SK-N-DZ (cell line): Measurements from ENCODE around the gene TNFRSF11A.

Experiments
- DNase-seq: peaks from one replicate; pipeline ENCODE4 v3.0.0-alpha.2; 2015; ENCODE audit warnings: low spot score

Gene TNFRSF11A

DNA sequence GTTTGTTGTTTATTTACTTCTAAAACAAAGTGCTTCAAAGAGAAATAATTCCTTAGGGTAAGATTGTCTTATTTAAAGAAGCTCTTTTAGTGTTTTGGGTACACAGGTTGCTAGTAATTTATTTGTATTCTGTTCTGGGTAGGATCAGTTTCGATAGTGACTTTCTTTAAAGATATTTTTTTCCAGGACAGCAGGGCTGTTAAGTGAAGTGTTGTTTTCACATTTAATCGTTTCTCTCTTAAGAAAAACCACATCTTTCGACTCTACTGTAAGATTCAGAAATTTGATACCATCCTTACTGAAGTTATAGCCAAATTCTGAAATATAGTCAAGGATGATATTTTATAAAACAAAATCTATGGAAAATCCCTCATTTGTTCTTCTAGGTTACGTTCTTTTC, 17.8 kb downstream of the TNFRSF11A start:
- DNase-seq: no peak

DNA sequence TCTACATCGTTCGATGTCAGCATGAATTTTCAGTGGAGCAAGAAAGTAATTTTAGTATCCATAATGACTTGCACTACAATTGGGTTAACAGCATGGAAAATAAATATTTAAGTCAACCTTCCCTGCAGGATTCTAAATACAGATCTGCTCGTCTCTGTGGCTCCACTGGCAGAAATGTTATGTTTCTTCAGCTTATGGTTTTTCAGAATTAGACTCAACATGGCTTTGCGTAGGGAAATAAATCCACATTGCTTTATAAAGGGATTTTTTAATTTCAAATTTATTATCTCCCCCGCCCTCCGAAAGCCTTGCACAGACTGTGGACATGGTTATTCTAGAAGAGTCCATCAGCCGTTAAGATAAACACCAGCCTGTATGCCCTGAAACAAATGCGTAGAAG, 18.2 kb downstream of the TNFRSF11A start:
- no peak for DNase-seq

DNA sequence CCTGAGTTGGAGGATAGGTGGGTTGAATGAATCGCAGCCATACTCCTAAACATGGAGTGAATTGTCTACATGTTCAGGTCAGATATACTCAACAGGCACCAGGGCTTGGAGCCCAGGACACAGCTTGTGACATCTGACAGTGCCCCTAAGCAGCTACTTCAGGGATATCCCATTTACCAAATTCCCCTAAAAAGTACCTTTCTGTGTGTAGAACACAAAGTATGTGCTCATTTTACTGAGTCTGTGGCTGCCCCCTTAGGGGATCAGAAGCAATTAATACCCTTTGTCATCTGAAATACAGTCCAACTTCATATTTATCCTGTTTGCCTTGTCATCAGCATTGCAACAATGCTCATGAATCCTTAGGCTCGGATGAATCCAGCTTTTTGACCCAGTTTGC, 20.8 kb downstream of the TNFRSF11A start:
- DNase-seq: no peak

DNA sequence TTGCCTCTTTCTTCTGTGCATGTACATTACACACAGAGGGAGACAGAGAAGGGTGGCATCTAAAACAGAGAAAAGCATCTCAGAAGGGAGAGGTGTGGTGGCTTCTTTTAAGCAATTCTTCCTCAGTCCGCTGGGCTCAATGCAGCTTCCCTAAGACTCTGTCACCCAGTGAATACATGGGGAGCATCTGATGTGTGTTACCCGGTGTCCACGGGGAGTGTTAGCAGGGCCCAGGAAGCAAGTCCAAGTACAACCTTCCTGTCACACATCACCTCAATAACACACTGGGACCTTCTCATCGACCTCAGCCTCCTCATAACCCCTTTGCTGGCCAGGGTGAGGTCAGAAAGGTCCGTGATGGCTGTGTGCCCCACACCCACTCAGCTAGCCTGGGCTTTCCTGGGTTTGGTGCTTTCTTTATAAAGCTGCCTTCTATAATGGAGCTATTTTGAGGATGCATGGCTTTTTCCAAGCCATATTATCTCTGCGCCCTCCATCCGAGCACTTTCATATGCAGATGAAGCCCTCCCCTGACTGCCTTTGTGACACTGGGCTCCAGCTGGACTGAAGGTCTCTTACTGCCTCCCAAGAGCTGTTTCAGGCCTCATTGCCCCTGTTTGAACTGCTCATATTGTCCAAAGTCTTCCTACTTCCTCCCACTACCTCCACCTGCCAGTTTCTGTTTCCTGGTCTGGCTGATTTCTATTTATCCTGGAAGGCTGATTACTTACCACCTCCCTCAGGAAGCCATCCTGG, 21.4 kb downstream of the TNFRSF11A start:
- no peak for DNase-seq

- no peak for DNase-seq
Observed at GRCh38 chr18:62347089-62347506, 22.0 kb downstream of the TNFRSF11A start.

DNA sequence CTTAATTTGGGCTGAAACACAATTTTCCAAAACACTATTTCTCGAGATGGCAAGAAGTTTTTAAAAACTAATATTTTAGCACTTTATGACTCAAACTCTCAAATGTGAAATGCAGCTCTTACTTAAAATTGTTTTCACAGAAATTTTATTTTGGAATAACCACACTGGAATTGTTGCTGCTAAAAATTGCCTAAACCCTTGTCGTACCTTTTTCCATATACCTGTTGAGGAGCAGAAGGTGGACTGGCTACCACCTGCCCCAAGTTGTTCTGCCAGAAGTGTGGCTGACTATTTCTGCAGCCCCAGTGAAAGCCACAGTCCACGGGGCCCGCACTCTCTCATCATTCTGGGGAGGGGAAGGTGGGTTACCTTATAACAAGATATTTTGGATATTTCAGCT, 23.4 kb downstream of the TNFRSF11A start:
- no peak for DNase-seq

GRCh38 chr18:62353170-62353569, 28.1 kb downstream of the TNFRSF11A start:
- no peak for DNase-seq

DNA sequence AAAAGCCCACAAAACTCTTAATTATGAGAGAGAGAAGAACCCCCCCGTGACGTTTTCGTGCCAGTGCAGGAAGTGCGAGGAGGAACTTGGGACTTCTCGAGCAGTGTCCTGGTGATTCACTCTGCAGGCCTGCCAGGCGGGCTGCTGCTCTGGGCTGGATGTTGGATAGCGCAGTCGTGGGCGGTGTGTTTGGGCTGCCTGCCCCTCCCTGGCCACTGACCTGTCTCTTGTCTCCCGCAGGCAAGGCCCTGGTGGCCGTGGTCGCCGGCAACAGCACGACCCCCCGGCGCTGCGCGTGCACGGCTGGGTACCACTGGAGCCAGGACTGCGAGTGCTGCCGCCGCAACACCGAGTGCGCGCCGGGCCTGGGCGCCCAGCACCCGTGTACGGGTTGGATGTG, 29.0 kb downstream of the TNFRSF11A start:
- DNase-seq: no peak

DNA sequence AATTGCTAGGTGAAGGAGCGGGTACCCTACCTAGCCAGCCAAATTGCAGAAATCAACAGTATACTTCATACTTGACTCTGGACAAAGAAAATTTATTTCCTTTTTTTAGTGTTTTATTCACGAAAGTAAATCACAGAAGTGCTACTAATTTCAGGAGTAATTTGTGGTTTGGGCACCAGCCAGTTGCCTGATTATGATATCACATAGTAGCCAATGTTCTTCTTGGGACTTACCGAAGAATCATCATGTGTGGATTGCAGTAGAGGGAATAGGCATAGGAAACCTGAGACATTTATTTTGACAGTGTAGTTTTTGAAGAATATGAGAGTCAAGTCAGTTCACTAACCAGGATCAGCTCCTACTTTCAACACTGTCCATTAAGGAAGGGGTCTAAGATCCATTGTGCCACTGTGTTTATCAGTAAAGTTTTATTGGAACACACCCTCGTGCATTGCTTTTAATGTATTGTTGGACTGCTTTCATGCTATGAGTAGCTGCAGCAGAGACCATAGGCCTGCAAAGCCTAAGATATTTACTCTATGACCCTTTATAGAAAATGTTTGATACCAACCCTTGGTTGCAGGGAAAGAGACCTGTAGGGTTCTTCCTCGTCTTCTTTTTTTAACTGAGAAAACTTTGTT, 32.1 kb downstream of the TNFRSF11A start:
- DNase-seq: no peak

GRCh38 chr18:62360805-62361204, 35.7 kb downstream of the TNFRSF11A start:
- DNase-seq: no peak

- DNase-seq: no peak
Observed at GRCh38 chr18:62361288-62361687, 36.2 kb downstream of the TNFRSF11A start.

GRCh38 chr18:62364558-62364957, 39.4 kb downstream of the TNFRSF11A start:
- DNase-seq: no peak

- no peak for DNase-seq
Observed at GRCh38 chr18:62365420-62365819, 40.3 kb downstream of the TNFRSF11A start.

DNA sequence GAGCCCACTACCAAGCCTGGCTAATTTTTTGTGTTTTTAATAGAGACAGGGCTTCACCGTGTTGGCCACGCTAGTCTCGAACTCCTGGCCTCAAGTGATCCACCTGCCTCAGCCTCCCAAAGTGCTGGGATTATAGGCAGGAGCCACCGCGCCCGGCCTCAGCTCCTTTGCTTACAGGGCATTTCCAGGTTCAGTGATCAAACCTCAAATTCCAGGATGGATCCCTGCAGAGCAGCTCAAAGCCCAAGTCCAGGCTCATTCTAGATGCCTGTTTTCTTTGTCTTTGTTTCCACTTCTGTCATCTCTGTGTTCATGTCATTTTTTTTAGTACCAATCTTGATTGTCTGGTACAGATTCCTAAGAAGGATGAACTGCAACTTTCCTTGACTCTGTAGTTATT, 41.9 kb downstream of the TNFRSF11A start:
- DNase-seq: no peak

GRCh38 chr18:62368100-62368499, 43.0 kb downstream of the TNFRSF11A start:
- DNase-seq: no peak

DNA sequence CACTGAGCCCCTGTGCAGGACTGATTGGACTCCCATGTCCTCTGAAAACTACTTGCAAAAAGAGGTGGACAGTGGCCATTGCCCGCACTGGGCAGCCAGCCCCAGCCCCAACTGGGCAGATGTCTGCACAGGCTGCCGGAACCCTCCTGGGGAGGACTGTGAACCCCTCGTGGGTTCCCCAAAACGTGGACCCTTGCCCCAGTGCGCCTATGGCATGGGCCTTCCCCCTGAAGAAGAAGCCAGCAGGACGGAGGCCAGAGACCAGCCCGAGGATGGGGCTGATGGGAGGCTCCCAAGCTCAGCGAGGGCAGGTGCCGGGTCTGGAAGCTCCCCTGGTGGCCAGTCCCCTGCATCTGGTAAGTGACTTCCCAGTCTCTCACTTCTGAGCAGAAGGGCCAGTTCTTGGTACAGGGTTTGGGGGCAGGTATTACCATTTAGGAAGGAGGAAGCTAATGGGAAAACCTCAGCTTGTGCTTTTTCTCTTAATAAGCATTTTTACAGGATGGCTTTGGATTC, 44.1 kb downstream of the TNFRSF11A start:
- no peak for DNase-seq

- no peak for DNase-seq
Observed at GRCh38 chr18:62370366-62370765, 45.3 kb downstream of the TNFRSF11A start.

- no peak for DNase-seq
Observed at GRCh38 chr18:62371436-62371835, 46.3 kb downstream of the TNFRSF11A start.

GRCh38 chr18:62372156-62372555, 47.0 kb downstream of the TNFRSF11A start:
- DNase-seq: no peak

DNA sequence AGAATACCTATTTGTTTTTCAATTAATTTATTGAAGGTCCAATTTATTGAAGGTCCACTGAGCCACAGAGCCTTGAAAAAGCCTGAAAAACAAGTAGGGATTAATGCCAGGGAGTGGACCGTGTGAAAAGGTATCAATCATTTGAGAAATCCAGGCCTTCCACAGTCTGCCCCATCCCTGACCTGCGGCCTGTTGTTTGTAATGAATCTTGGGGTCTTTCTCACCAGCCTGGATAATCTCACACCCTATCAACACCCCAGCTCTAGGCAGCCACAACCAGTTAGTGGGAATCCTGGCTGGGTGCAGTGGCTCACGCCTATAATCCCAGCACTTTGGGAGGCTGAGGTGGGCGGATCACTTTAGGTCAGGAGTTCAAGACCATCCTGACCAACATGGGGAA, 47.8 kb downstream of the TNFRSF11A start:
- no peak for DNase-seq

DNA sequence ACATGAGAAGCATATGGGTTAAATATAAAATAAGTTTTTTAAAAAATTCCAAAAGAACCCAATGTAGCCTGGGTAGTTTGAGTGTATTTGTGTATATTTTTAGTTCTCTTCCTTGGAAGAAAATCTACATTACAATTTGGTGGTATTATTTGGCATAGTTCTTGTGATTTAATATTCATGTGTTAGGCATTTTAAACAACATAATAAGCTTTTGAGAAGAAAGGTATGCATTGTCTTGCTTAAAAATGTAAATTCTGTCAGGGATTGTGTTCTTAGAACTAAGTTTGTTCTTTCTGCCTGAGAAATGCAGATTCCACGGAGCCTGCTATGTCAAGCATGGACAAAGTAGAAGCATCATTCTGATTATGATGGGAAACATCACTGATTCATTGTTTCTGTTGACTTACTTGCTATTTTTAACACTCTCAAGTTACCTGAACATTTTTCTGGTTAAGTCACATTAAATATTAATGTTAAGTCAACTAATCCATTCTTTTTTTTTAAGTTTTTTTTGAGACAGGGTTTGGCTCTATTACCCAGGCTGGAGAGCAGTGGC, 49.4 kb downstream of the TNFRSF11A start:
- no peak for DNase-seq

DNA sequence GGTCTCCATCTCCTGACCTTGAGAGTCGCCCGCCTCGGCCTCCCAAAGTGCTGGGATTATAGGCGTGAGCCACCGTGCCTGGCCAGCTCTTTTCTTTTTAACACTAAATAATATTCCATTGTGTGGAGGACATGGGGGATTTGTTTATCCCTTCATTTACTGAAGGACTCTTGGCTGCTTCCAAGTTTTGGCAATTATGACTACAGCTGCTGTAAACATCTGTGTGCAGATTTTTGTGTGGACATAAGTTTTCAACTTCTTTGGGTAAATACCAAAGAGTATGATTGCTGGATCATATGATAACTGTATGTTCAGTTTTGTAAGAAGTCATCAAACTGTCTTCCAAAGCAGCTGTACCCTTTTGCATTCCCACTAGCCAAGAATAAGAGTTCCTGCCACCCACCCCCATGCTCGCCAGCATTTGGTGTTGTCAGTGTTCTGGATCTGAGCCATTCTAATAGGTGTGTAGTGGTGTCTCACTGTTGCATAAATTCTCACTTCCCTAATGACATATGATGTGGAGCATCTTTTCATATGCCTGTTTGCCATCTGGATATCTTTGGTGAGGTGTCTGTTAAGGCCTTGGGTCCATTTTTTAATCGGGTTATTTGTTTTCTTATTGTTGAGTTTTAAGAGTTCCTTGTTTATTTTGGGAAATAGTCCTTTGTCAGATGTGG, 52.2 kb downstream of the TNFRSF11A start:
- no peak for DNase-seq
